Measurements from ENCODE around the gene MINDY3. TPM values are rescaled to one million over a fixed set of nuclear protein-coding genes. Genes with fewer than 3 reads are reported as not detected.

The MINDY3 gene
- total and polyA plus RNA-seq, 2 donors (not counting 1 experiment from before 2014, with no cell fraction given) = 11.6 to 29.3 TPM

GRCh38 chr10:15813415-15813814, 46.9 kb downstream of the MINDY3 start:
- ATAC-seq (ENCODE audit: low read depth) (no peak), DNase-seq (no peak)
- no peak overlapping the region for H3K27ac Mint-ChIP-seq
- no peaks in the 10 kb centered on the region for H3K4me1 Mint-ChIP-seq
- H3K9me3 Mint-ChIP-seq (ENCODE audit: insufficient read depth) = no peaks in the 10 kb centered on the region
- Histone ChIP-seq H3K27me3 (replicated peaks in 1 of 4; ENCODE audit: control extremely low read depth in 1 of 4, control insufficient read depth in 3 of 4, insufficient read depth in 4 of 4, low read length in 3 of 4) (no peaks in the 10 kb centered on the region), H4K20me1 (ENCODE audit: control insufficient read depth, insufficient read depth, low read length, poor library complexity, severe bottlenecking) (no peaks in the 10 kb centered on the region), H3K36me3 (replicated peaks in 1 of 2; ENCODE audit: control extremely low read depth in 1 of 2, control insufficient read depth in 1 of 2, extremely low read depth in 1 of 2, insufficient read depth in 2 of 2, low read length in 1 of 2) (peaks cover 9 to 32% of the 10 kb centered on the region in 2 experiments), H3K4me2 (replicated peaks; ENCODE audit: low read depth, low read length, poor library complexity, severe bottlenecking) (no peak overlapping the region), H2AFZ (ENCODE audit: insufficient read depth, low read depth, low read length, poor library complexity, severe bottlenecking) (no peak overlapping the region), H3K4me3 (ENCODE audit: control extremely low read depth in 1 of 5, extremely low read depth in 1 of 5, insufficient read depth in 1 of 5, low read depth in 2 of 5, low read length in 4 of 5) (no peak overlapping the region), H3K27ac (ENCODE audit: low read length in 2 of 2) (no peak overlapping the region), H3K9me3 (ENCODE audit: control extremely low read depth in 1 of 3, control insufficient read depth in 2 of 3, insufficient read depth in 1 of 3, low read length in 2 of 3) (no peaks in the 10 kb centered on the region), H3K79me2 (ENCODE audit: control insufficient read depth, insufficient read depth, low read length) (no peaks in the 10 kb centered on the region), H3K9ac (ENCODE audit: low read length) (no peak overlapping the region), H3K4me1 (ENCODE audit: control insufficient read depth in 2 of 2, insufficient read depth in 2 of 2, low read length in 2 of 2) (no peaks in the 10 kb centered on the region)
- WGBS (ENCODE audit: insufficient coverage) = 100% methylated on average over 1 of the region's 3 CpGs
- POLR2A ChIA-PET = no interaction called here
- CTCF ChIA-PET = no interaction called here
- intact Hi-C loops (cut with micrococcal nuclease) = no loop called here
- no peak overlapping the region for H3K4me3 Mint-ChIP-seq
- no peaks in the 10 kb centered on the region for H3K27me3 Mint-ChIP-seq
- no peak for TF ChIP-seq EZH2 (IDR thresholded peaks at IDR 0.05; ENCODE audit: borderline replicate concordance, insufficient read depth, low read depth, low read length, poor library complexity, severe bottlenecking)
- no peak for TF ChIP-seq CTCF (IDR thresholded peaks at IDR 0.05)

- no peak for TF ChIP-seq CTCF (IDR thresholded peaks at IDR 0.05)
- TF ChIP-seq EZH2 (IDR thresholded peaks at IDR 0.05; ENCODE audit: borderline replicate concordance, insufficient read depth, low read depth, low read length, poor library complexity, severe bottlenecking) = no peak
- ATAC-seq (ENCODE audit: low read depth) (no peak), DNase-seq (no peak)
- H3K9me3 Mint-ChIP-seq (ENCODE audit: insufficient read depth) = no peaks in the 10 kb centered on the region
- POLR2A ChIA-PET = no interaction called here
- H3K79me2 ChIP-seq (ENCODE audit: control insufficient read depth, insufficient read depth, low read length) = no peaks in the 10 kb centered on the region
- H3K4me3 Mint-ChIP-seq = no peak overlapping the region
- H3K4me1 ChIP-seq (ENCODE audit: control insufficient read depth in 2 of 2, insufficient read depth in 2 of 2, low read length in 2 of 2) = no peaks in the 10 kb centered on the region
- no peak overlapping the region for H3K4me3 ChIP-seq (ENCODE audit: control extremely low read depth in 1 of 5, extremely low read depth in 1 of 5, insufficient read depth in 1 of 5, low read depth in 2 of 5, low read length in 4 of 5)
- H3K27me3 ChIP-seq (replicated peaks in 1 of 4; ENCODE audit: control extremely low read depth in 1 of 4, control insufficient read depth in 3 of 4, insufficient read depth in 4 of 4, low read length in 3 of 4) = no peaks in the 10 kb centered on the region
- intact Hi-C loops (cut with micrococcal nuclease) = no loop called here
- no peaks in the 10 kb centered on the region for H4K20me1 ChIP-seq (ENCODE audit: control insufficient read depth, insufficient read depth, low read length, poor library complexity, severe bottlenecking)
- H3K9ac ChIP-seq (ENCODE audit: low read length) = no peak overlapping the region
- no peaks in the 10 kb centered on the region for H3K4me1 Mint-ChIP-seq
- CTCF ChIA-PET = no interaction called here
- H3K36me3 ChIP-seq (replicated peaks in 1 of 2; ENCODE audit: control extremely low read depth in 1 of 2, control insufficient read depth in 1 of 2, extremely low read depth in 1 of 2, insufficient read depth in 2 of 2, low read length in 1 of 2) = peaks cover 7 to 34% of the 10 kb centered on the region in 2 experiments
- H3K27ac ChIP-seq (ENCODE audit: low read length in 2 of 2) = no peak overlapping the region
- 100% methylated on average over 3 of the region's 4 CpGs for WGBS (ENCODE audit: insufficient coverage)
- H3K27ac Mint-ChIP-seq = no peak overlapping the region
- H3K9me3 ChIP-seq (ENCODE audit: control extremely low read depth in 1 of 3, control insufficient read depth in 2 of 3, insufficient read depth in 1 of 3, low read length in 2 of 3) = no peaks in the 10 kb centered on the region
- H2AFZ ChIP-seq (ENCODE audit: insufficient read depth, low read depth, low read length, poor library complexity, severe bottlenecking) = no peak overlapping the region
- H3K27me3 Mint-ChIP-seq = no peaks in the 10 kb centered on the region
- no peak overlapping the region for H3K4me2 ChIP-seq (replicated peaks; ENCODE audit: low read depth, low read length, poor library complexity, severe bottlenecking)
Observed at GRCh38 chr10:15809450-15809849, 50.9 kb downstream of the MINDY3 start.
